Colonic mucosa (tissue), 4 donors: ENCODE measurements around the gene PPP1R14D. TPM values are rescaled to one million over a fixed set of nuclear protein-coding genes. Genes with fewer than 3 reads are reported as not detected.

Experiments
- DNase-seq: peaks from one replicate; pipeline ENCODE4 v3.0.0-alpha.2; 2020
- H3K27ac ChIP-seq: fragments of 200-600 bp; one replicate; pipeline ENCODE4 v1.8.0; 2021
- H3K27me3 ChIP-seq: fragments of 200-600 bp; one replicate; pipeline ENCODE4 v1.8.0; 2021
- H3K36me3 ChIP-seq: fragments of 200-600 bp; one replicate; pipeline ENCODE4 v1.8.0; 2021
- H3K4me1 ChIP-seq: fragments of 200-600 bp; one replicate; pipeline ENCODE4 v1.8.0; 2021; ENCODE audit warnings: mild to moderate bottlenecking
- H3K4me3 ChIP-seq: fragments of 200-600 bp; one replicate; pipeline ENCODE4 v1.8.0; 2021
- H3K9ac ChIP-seq, 2 donors: one replicate each; pipeline ENCODE4 v1.7.0; 2013; ENCODE audit warnings: control low read depth in 2 of 2, low read depth in 2 of 2, low read length in 2 of 2
- H3K9me3 ChIP-seq: fragments of 200-600 bp; one replicate; pipeline ENCODE4 v1.8.0; 2021
- intact Hi-C: fragments of 100-400 bp; cut with DNase I; formaldehyde crosslinking; loops from one replicate; pipeline ENCODE4 v1.14.1; 2022
- total RNA-seq, 2 donors: library from RNA; stranded (reverse); fragmentation: NEBNext Ultra II Directional in 1 of 2; extraction: Animal tissue kit (Norgen Biotek cat#: 25700) in 1 of 2; gene quantifications; one replicate each; pipeline ENCODE4 v1.2.1, GENCODE V29; 2021
- TF ChIP-seq, protein P1 (sequence below): fragments of 200-600 bp; IDR thresholded peaks from one replicate; pipeline ENCODE4 v1.8.0; 2022; ENCODE audit warnings: antibody characterized with exemption, mild to moderate bottlenecking
- donor health status: healthy.
- donor health status: DM: no; HTN: no; CAD: no.
- donor health status: DM: no; HTN: no; CAD: no.

PPP1R14D gene
- total RNA-seq, 2 donors from 2014 or later: 137 to 166 TPM

DNA sequence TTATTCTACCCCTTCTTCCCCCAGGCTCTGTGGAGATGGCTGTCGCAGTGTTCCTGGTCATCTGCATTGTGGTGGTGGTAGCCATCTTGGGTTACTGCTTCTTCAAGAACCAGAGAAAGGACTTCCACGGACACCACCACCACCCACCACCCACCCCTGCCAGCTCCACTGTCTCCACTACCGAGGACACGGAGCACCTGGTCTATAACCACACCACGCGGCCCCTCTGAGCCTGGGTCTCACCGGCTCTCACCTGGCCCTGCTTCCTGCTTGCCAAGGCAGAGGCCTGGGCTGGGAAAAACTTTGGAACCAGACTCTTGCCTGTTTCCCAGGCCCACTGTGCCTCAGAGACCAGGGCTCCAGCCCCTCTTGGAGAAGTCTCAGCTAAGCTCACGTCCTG, 28.2 kb upstream of the PPP1R14D start:
- H3K27me3 ChIP-seq: no peaks in the 10 kb centered on the region
- H3K36me3 ChIP-seq: no peaks in the 10 kb centered on the region
- TF ChIP-seq, protein P1, sequence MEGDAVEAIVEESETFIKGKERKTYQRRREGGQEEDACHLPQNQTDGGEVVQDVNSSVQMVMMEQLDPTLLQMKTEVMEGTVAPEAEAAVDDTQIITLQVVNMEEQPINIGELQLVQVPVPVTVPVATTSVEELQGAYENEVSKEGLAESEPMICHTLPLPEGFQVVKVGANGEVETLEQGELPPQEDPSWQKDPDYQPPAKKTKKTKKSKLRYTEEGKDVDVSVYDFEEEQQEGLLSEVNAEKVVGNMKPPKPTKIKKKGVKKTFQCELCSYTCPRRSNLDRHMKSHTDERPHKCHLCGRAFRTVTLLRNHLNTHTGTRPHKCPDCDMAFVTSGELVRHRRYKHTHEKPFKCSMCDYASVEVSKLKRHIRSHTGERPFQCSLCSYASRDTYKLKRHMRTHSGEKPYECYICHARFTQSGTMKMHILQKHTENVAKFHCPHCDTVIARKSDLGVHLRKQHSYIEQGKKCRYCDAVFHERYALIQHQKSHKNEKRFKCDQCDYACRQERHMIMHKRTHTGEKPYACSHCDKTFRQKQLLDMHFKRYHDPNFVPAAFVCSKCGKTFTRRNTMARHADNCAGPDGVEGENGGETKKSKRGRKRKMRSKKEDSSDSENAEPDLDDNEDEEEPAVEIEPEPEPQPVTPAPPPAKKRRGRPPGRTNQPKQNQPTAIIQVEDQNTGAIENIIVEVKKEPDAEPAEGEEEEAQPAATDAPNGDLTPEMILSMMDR: no peak
- H3K9ac ChIP-seq: peak overlapping the region; percentile 26 to 81
- no peak overlapping the region for H3K4me3 ChIP-seq
- DNase-seq: no peak
- intact Hi-C loops: loop anchor here (5.0 kb wide), 1 partner anchor 36 kb away; the partner anchor contains the start of gene VPS18
- H3K4me1 ChIP-seq: peaks cover 14% of the 10 kb centered on the region
- peak overlapping the region; percentile 85 for H3K27ac ChIP-seq
- H3K9me3 ChIP-seq: no peaks in the 10 kb centered on the region

DNA sequence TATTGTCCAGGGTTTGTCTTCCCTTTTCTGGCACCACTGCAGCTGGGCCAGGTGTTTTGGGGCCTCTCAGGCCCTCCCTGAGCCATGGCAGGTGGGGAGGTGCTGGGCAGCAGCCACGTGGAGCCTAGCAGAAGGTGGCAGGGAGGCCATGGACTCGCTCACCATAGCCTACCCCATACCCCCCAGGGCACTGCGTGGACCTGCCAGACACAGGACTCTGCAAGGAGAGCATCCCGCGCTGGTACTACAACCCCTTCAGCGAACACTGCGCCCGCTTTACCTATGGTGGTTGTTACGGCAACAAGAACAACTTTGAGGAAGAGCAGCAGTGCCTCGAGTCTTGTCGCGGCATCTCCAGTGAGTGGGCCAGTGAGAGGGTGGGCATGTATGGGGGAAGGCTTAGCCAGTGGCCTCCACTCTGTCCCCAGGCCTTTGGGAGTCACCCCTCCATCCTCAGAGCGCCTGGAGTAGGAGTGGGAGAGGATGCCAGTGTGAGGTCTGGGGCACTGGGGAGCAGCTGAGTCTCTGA, 27.3 kb upstream of the PPP1R14D start:
- DNase-seq: no peak
- intact Hi-C loops: loop anchor here (5.0 kb wide), 1 partner anchor 37 kb away; the partner anchor contains the start of gene VPS18
- no peaks in the 10 kb centered on the region for H3K36me3 ChIP-seq

DNA sequence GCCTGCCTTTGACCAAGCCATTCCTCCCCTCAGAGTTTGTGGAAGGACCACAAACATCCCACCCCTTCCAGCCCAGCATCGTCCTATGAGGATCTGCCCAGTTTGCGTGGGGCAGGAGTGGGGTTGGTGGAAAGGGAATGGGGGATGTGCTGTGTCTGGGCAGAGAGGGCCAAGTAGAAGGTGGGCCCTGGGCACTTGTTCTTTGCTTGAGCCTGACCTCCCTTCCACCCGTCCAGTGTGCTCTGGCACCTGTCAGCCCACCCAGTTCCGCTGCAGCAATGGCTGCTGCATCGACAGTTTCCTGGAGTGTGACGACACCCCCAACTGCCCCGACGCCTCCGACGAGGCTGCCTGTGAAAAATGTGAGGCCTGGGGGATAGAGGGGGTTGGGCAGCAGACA, 25.7 kb upstream of the PPP1R14D start:
- intact Hi-C loops: no loop called here
- Histone ChIP-seq H3K9me3 (no peaks in the 10 kb centered on the region), H3K4me1 (peaks cover 14% of the 10 kb centered on the region), H3K36me3 (no peaks in the 10 kb centered on the region), H3K9ac (no peak overlapping the region), H3K27ac (no peak overlapping the region), H3K4me3 (no peak overlapping the region), H3K27me3 (no peaks in the 10 kb centered on the region)
- no peak for DNase-seq
- TF ChIP-seq, protein P1: no peak

More for the DNA sequence above, 27.3 kb upstream of the PPP1R14D start:
- Histone ChIP-seq H3K9ac (no peak overlapping the region), H3K9me3 (no peaks in the 10 kb centered on the region), H3K4me3 (no peak overlapping the region), H3K4me1 (peaks cover 14% of the 10 kb centered on the region), H3K27ac (no peak overlapping the region), H3K27me3 (no peaks in the 10 kb centered on the region)
- TF ChIP-seq, protein P1: no peak

DNA sequence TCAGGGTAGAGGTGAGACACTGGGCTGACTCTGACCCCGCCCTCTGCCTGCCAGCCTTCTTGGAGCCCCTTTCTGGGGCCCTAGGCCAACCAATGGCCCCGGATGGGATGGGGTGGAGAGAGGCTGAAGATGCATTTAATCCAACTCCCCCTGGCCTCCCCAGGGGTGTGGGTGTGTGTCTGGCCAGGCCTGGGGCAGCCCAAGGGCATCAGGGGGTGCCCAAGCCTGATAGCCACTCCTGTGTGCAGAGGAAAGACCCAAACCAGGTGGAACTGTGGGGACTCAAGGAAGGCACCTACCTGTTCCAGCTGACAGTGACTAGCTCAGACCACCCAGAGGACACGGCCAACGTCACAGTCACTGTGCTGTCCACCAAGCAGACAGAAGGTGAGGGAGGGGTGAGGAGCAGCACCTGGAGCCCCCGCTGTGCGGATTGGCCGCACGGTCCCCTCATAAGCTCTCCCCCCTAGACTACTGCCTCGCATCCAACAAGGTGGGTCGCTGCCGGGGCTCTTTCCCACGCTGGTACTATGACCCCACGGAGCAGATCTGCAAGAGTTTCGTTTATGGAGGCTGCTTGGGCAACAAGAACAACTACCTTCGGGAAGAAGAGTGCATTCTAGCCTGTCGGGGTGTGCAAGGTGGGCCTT, 24.9 kb upstream of the PPP1R14D start:
- Histone ChIP-seq H3K4me1 (peaks cover 14% of the 10 kb centered on the region), H3K9ac (peak overlapping the region in 1 of 2 donors; percentile 48), H3K27me3 (no peaks in the 10 kb centered on the region), H3K27ac (peak overlapping the region; percentile 32), H3K9me3 (no peaks in the 10 kb centered on the region), H3K4me3 (no peak overlapping the region), H3K36me3 (no peaks in the 10 kb centered on the region)
- intact Hi-C loops: no loop called here
- TF ChIP-seq, protein P1: no peak
- no peak for DNase-seq

DNA sequence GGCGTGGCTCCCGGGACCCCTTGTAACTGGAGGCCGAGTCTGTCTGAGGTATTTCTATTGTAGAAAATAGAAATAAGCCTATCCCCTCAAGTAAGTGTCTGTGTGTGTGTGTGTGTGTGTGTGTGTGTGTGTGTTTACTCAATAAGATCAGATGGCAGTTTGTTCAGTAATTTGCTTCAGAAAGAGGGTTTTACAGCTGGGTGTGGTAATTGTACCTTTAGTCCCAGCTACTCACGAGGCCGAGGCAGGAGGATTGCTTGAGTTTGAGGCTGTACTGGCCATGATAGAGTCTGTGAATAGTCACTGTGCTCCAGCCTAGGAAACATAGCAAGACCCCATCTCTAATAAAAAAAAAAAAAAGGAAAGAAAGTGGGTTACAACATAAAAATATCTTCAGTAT, 24.0 kb upstream of the PPP1R14D start:
- Histone ChIP-seq H3K36me3 (no peaks in the 10 kb centered on the region), H3K4me3 (no peak overlapping the region), H3K4me1 (peaks cover 14% of the 10 kb centered on the region), H3K9ac (peak overlapping the region in 1 of 2 donors; percentile 70), H3K9me3 (no peaks in the 10 kb centered on the region), H3K27ac (peak overlapping the region; percentile 74), H3K27me3 (no peaks in the 10 kb centered on the region)
- intact Hi-C loops: no loop called here
- DNase-seq: peak; percentile 83
- TF ChIP-seq, protein P1: no peak
